WI38 (cell line): ENCODE results near the gene LHCGR.

Experiments
- H3K4me3 ChIP-seq: 2 replicates; pipeline ENCODE4 v1.5.1; 2011; ENCODE audit warnings: low read depth, mild to moderate bottlenecking, control low read depth, low read length
- TF ChIP-seq, protein P1 (sequence below): IDR thresholded peaks from 2 replicates; pipeline ENCODE4 v1.5.1; 2012; ENCODE audit warnings: low read depth, mild to moderate bottlenecking, control low read depth, low read length

Gene LHCGR

DNA sequence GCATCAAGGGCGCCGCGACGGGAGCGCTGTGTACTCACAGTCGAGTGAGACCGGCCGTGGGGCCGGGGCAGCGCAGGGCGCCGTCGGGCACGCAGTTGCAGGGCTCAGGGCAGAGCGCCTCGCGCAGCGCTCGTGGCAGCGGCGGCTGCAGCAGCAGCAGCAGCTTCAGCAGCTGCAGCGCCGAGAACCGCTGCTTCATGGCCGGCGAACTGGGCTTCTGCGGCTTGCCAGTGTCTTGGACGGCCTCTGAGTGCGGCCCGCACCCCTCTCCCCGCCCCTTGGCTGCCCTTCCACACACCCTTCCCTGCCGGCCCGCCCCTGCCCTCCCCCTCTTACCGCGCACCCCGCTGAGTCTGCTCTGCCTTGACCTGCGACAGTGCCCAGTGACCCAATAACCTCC is at the start of gene LHCGR:
TSS of gene LHCGR (minus strand) at position 252 of the 400 bp plus-strand sequence. CDS start at position 199, 53 bp downstream.
- H3K4me3 ChIP-seq = peak within 1 kb of the TSS; percentile 34
- TF ChIP-seq, protein P1, sequence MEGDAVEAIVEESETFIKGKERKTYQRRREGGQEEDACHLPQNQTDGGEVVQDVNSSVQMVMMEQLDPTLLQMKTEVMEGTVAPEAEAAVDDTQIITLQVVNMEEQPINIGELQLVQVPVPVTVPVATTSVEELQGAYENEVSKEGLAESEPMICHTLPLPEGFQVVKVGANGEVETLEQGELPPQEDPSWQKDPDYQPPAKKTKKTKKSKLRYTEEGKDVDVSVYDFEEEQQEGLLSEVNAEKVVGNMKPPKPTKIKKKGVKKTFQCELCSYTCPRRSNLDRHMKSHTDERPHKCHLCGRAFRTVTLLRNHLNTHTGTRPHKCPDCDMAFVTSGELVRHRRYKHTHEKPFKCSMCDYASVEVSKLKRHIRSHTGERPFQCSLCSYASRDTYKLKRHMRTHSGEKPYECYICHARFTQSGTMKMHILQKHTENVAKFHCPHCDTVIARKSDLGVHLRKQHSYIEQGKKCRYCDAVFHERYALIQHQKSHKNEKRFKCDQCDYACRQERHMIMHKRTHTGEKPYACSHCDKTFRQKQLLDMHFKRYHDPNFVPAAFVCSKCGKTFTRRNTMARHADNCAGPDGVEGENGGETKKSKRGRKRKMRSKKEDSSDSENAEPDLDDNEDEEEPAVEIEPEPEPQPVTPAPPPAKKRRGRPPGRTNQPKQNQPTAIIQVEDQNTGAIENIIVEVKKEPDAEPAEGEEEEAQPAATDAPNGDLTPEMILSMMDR = no peak

DNA sequence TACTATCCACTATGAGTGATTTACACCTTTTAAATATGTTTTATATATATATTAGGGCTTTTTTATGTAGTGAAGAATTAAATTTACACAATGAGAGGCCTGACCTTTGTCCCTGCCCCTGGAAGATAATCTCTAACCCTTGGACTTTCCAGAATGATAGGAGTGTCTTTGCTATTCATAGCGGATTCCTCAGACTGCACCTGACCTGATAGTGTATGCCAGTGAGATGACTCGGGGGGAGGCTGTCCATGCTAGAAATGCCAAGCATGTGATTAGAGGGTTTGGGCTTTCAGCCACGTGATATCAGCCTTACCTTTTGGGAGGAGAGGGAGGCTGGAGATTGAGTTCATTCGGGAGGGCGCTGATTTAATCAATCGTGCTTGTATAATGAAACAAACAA is 44.1 kb upstream of the LHCGR start:
- TF ChIP-seq, protein P1 = no peak

DNA sequence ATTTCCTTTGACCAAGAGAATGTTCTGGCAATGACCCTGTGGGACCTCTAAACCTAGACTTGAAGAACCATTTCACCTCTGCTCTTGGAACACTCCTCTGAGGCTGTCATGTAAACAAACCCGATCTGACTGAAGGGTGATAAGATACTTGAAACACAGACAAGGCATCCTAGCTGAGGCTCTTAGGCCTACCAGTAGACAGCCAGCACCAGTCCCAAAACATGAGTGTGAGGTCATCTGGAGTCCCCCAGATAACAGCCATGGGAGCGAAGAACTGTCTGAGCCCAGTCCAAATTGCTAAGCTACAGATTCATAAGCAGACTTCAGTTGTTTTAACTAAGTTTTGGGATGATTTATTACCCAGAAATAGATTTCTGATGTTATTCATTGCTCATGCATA is 39.5 kb upstream of the LHCGR start:
- H3K4me3 ChIP-seq = no peak overlapping the region
- TF ChIP-seq, protein P1 = no peak

More for the DNA sequence above, 44.1 kb upstream of the LHCGR start:
- H3K4me3 ChIP-seq = no peak overlapping the region

DNA sequence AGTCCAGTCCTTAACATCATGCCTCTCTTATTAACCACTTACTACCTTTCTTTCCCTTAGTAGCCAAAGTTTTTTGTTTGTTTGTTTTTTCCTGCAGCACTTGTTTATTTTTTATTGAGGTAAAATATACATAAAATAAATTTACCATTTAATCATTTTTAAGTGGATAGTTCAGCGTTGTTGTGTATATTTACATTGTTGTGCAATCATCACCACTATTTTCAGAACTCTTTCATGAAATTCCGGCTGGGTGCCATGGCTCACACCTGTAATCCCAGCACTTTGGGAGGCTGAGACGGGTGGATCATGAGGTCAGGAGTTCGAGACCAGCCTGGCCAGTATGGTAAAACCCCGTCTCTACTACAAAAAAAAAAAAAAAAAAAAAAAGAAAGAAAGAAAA is 38.1 kb upstream of the LHCGR start:
- no peak overlapping the region for H3K4me3 ChIP-seq
- TF ChIP-seq, protein P1 = no peak

DNA sequence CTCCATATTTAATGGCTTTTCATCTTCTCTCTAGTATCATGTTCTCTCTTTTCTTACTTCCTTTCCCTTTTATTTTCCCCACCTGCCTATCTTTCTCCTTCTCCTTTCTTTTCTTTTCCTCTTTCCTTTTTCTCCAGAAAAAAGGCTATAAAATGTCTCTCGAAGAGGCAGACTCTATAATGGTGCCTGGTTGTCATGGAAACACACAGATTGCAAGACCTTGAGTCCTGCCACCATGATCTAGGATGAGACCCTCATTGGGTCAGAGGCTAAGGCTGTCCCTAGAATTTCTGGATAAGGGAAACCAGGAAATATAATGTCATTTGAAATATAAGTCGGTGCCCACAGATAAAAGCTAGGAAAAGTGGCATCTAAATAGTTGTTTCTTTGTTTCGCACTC is 36.5 kb upstream of the LHCGR start:
- TF ChIP-seq, protein P1 = no peak
- no peak overlapping the region for H3K4me3 ChIP-seq

DNA sequence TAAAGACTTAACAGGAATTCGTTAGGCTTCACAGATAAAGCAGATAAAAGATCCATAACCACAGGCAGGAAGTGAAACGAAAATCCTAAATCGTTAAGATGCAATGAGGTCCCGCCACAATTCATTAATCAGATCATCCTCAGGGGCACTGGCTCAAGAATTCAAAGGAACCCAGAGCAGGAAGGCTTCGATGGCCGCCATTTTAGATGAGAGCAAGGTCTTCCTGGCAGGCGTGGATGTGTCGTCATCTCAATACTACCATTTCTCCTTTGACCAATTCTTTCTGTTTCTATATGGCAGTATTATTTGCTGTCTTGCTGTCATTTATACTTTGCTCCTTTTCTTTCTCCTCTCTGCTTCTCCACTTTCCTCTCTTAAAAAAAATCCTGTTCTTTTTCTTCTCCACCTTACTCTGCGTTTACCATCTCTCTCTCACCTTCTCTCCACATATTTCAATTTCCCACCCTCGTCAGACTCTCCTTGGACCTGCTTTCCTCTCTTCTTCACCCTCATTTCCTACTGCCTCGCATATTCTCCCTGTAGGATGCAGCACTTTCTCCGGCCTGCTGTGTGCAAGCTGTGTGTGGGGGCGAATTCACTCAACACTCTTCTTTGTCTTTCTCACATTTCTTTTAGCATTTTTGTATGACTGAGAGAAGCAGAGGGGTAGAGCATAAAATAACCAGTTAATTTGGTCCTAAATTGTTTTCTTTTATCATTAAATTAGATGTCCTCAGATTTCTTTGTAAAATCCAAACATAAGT is 35.1 kb upstream of the LHCGR start:
- H3K4me3 ChIP-seq = no peak overlapping the region
- TF ChIP-seq, protein P1 = no peak

DNA sequence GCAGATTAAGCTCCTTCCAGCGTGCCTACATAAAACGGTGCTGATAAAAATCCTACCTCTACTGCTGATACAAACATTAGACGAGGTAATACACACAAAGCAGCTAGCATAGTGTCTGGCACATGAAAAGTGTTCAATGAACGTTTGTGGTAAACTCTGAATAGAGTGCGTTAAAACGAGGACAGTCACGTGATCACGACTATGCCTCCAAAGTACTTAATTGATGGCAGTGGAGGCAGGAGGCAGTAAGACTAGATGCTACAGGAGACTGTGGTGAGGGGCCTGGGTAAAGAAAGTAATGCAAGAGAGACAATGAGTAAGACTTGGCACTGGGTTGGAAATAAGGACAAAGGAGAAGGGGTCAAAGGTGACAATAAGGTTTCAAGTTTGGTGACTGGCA is 32.1 kb upstream of the LHCGR start:
- TF ChIP-seq, protein P1 = no peak
- H3K4me3 ChIP-seq = no peak overlapping the region
